Spinal cord (tissue), 10 donors: Measurements from ENCODE around the gene SDHAF1. TPM values are rescaled to one million over a fixed set of nuclear protein-coding genes. Genes with fewer than 3 reads are reported as not detected.
"Not testable (repeated sequence)": the region's sequence is repeated elsewhere in the genome, so short reads cannot be mapped to it uniquely, and the experiment has no call there.

Experiments
- DNase-seq, 6 donors: peaks; one replicate each; pipeline versions ENCODE4 v3.0.0 to v3.0.0-alpha.2; 2013 to 2015; ENCODE audit warnings: low spot score in 6 of 6, low read depth in 4 of 6
- H3K27ac ChIP-seq: one replicate; pipeline ENCODE4 v1.5.1; 2013; ENCODE audit warnings: low read depth, low read length, control low read depth
- H3K27me3 ChIP-seq: one replicate; pipeline ENCODE4 v1.6.1; 2013; ENCODE audit warnings: low read length; ENCODE audit not compliant: control insufficient read depth, insufficient read depth
- H3K36me3 ChIP-seq: one replicate; pipeline ENCODE4 v1.6.1; 2013; ENCODE audit warnings: low read length; ENCODE audit not compliant: control insufficient read depth, insufficient read depth
- H3K4me1 ChIP-seq: one replicate; pipeline ENCODE4 v1.6.1; 2013; ENCODE audit warnings: low read length; ENCODE audit not compliant: control insufficient read depth, insufficient read depth
- H3K4me3 ChIP-seq: one replicate; pipeline ENCODE4 v1.5.1; 2013; ENCODE audit warnings: low read depth, low read length, control low read depth
- H3K9me3 ChIP-seq: one replicate; pipeline ENCODE4 v1.6.1; 2013; ENCODE audit warnings: low read length; ENCODE audit not compliant: control insufficient read depth, insufficient read depth
- WGBS: methylation state at CpG from one replicate; pipeline ENCODE4 v1.1.5; 2013; ENCODE audit warnings: missing lambda C conversion rate; ENCODE audit not compliant: insufficient coverage; 5-methylcytosine and 5-hydroxymethylcytosine counted together
- polyA plus RNA-seq, 2 donors: library from polyadenylated mRNA; unstranded; fragments of 120-200 nt; gene quantifications; one replicate each; pipeline ENCODE4 v1.2.1, GENCODE V29; 2013; ENCODE audit not compliant: insufficient read length in 2 of 2
- total RNA-seq, 2 donors: library from RNA; depleted of rRNA in 1 of 2; stranded (reverse); fragments of 120-200 nt in 1 of 2; fragments of >200 nt in 1 of 2; gene quantifications; one replicate each; pipeline versions ENCODE4 v1.2.3 to v1.2.4, GENCODE V29; 2013 to 2014
- donor health status: healthy.

The SDHAF1 gene
- total and polyA plus RNA-seq, 4 donors, result 11.4 to 27.5 (median 26.3) TPM

GRCh38 chr19:35960432-35960972 is 34.5 kb upstream of the SDHAF1 start:
- Histone ChIP-seq H3K27ac (no peak overlapping the region), H3K27me3 (peaks cover 31% of the 10 kb centered on the region), H3K36me3 (no peaks in the 10 kb centered on the region), H3K4me3 (no peak overlapping the region), H3K4me1 (peaks cover 10% of the 10 kb centered on the region), H3K9me3 (no peaks in the 10 kb centered on the region)
- 86% methylated on average over 4 of the region's 7 CpGs for WGBS
- no peak for DNase-seq

- DNase-seq, result peak in 3 of 6 donors; percentile 15 to 67 (median 17)
- peaks cover 21% of the 10 kb centered on the region for H3K27me3 ChIP-seq
Measured at GRCh38 chr19:35963514-35963913, 31.5 kb upstream of the SDHAF1 start.

DNA sequence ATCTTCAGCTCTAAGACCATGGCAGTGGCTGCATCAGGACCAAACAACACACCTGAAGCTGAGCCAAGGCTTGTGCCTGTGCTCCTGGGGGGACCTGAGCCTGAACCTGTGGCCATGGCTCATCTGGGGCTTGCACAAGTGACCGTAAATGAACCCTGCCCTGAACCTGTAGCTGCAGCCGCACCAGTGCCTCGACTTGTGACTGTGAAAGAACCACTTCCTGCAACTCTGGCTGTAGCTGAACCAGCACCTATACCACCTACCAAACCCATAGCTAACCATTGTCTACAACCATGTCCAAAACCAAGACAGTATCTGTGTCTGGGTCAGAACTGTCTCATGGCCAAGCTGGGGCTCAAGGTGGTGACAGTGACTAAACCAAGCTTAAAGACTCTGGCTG is 28.2 kb upstream of the SDHAF1 start:
- no peak for DNase-seq
- Histone ChIP-seq H3K4me1 (no peaks in the 10 kb centered on the region), H3K27me3 (no peaks in the 10 kb centered on the region), H3K4me3 (no peak overlapping the region), H3K27ac (no peak overlapping the region), H3K36me3 (no peaks in the 10 kb centered on the region), H3K9me3 (no peaks in the 10 kb centered on the region)
- 85% methylated on average over 3 of the region's 3 CpGs for WGBS

More at GRCh38 chr19:35963514-35963913, 31.5 kb upstream of the SDHAF1 start:
- WGBS, result 6% methylated on average over 7 of the region's 9 CpGs
- Histone ChIP-seq H3K36me3 (no peaks in the 10 kb centered on the region), H3K9me3 (no peaks in the 10 kb centered on the region), H3K4me1 (peaks cover 10% of the 10 kb centered on the region), H3K27ac (no peak overlapping the region), H3K4me3 (no peak overlapping the region)

DNA sequence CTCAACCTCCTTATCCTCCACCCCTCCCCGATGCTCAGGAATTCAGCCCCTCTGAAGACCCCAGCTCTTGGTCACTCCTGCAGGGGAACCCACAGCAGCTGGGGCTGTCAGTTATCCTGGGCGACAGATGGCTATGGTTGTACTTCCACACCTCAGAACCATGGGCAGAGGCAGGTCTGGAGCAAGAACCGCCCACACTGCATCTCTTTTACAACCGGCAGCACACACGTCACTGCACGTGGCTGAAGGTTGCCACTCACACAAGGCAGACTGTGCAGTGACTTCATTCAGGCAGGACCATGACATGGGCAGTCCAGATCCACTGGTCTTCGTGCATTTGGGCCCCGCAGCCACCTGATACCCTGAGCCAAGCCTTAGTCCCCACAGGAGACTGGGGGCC is 21.5 kb upstream of the SDHAF1 start:
- Histone ChIP-seq H3K36me3 (no peaks in the 10 kb centered on the region), H3K4me3 (no peak overlapping the region), H3K27ac (no peak overlapping the region), H3K27me3 (peaks cover 2% of the 10 kb centered on the region), H3K4me1 (no peaks in the 10 kb centered on the region), H3K9me3 (no peaks in the 10 kb centered on the region)
- DNase-seq, result no peak
- WGBS, result 35% methylated on average over 8 of the region's 8 CpGs

GRCh38 chr19:35975608-35976214 is 19.3 kb upstream of the SDHAF1 start:
- H3K36me3 ChIP-seq, result no peaks in the 10 kb centered on the region
- no peak overlapping the region for H3K4me3 ChIP-seq
- H3K4me1 ChIP-seq, result no peaks in the 10 kb centered on the region
- 21% methylated on average over 1 of the region's 5 CpGs for WGBS
- peaks cover 2% of the 10 kb centered on the region for H3K27me3 ChIP-seq
- peak in 1 of 6 donors; percentile 26 for DNase-seq
- no peaks in the 10 kb centered on the region for H3K9me3 ChIP-seq
- no peak overlapping the region for H3K27ac ChIP-seq

DNA sequence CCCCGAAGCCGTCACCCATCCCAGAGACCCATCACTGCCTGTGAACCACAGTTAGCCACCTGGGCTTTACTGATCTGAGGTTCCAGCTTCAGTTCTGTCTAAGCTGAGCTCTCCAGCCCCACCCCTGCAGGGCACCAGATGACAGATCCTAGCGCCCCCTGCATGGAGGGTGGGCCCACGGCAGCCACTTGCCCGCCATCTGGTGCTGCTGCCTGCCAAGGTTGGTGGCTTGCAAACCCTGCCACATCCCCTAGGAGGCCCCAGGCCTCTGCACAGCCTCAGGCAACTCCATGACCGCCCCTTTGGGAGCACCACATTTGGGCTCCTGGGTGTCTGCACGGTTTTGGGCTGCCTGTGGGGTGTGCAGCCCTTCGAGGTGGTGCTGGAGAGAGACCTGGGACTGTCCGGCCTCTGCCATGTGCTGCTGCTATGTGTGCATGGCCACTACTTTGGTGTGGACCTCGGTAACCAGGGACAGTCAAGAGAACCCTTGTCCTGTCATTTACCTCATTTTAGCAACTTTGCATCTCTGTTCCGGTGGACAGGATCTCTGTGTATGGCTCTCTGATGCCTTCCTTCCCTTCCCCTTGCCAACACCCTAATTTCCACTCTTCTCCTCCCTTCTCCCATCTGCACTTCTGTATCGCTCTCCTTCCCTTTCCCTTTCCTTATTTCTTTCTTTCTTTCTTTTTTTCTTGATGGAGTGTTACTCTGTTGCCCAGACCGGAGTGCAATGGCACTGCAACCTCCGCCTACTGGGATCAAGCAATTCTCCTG is 17.4 kb upstream of the SDHAF1 start:
- H3K9me3 ChIP-seq, result no peaks in the 10 kb centered on the region
- H3K4me1 ChIP-seq, result no peaks in the 10 kb centered on the region
- DNase-seq, result no peak
- H3K27me3 ChIP-seq, result peaks cover 2% of the 10 kb centered on the region
- no peak overlapping the region for H3K27ac ChIP-seq
- no peak overlapping the region for H3K4me3 ChIP-seq
- H3K36me3 ChIP-seq, result no peaks in the 10 kb centered on the region
- WGBS, result 45% methylated on average over 11 of the region's 14 CpGs

DNA sequence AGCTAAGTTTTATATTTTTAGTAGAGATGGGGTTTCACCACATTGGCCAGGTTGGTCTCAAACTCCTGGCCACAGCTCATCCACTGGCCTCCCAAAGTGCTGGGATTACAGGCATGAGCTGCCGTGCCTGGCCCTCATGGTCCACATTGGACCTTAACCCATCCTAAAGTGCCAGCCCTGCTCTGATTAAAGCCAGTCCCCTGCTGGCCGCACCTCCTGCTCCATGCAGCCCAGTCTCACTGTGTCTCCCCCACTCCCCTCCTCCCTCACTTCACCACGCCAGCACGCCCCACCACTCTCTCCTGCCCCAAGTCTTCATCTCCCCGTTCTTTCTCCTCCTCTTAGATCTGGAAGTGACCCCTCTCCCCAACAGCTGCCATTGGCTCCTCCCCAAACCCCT is 16.7 kb upstream of the SDHAF1 start:
- no peaks in the 10 kb centered on the region for H3K36me3 ChIP-seq
- WGBS, result 40% methylated on average over 5 of the region's 5 CpGs
- H3K27me3 ChIP-seq, result peaks cover 2% of the 10 kb centered on the region
- H3K9me3 ChIP-seq, result no peaks in the 10 kb centered on the region
- no peak overlapping the region for H3K27ac ChIP-seq
- H3K4me1 ChIP-seq, result no peaks in the 10 kb centered on the region
- no peak overlapping the region for H3K4me3 ChIP-seq
- no peak for DNase-seq

GRCh38 chr19:35978832-35979365 is 16.1 kb upstream of the SDHAF1 start:
- H3K4me3 ChIP-seq, result no peak overlapping the region
- no peaks in the 10 kb centered on the region for H3K36me3 ChIP-seq
- peaks cover 2% of the 10 kb centered on the region for H3K27me3 ChIP-seq
- no peak overlapping the region for H3K27ac ChIP-seq
- no peaks in the 10 kb centered on the region for H3K9me3 ChIP-seq
- WGBS, result 63% methylated on average over 20 of the region's 20 CpGs
- DNase-seq, result no peak
- no peaks in the 10 kb centered on the region for H3K4me1 ChIP-seq

GRCh38 chr19:35980997-35981396 is 14.0 kb upstream of the SDHAF1 start:
- no CpG with 5 or more reads among the region's 4 CpGs for WGBS
- not testable (repeated sequence) for H3K36me3 ChIP-seq, H3K9me3 ChIP-seq, H3K27me3 ChIP-seq, H3K4me3 ChIP-seq, DNase-seq, H3K4me1 ChIP-seq, H3K27ac ChIP-seq
